K562 (cell line): Measurements from ENCODE around the gene RHOF. TPM values are rescaled to one million over a fixed set of nuclear protein-coding genes. Genes with fewer than 3 reads are reported as not detected.

Experiments used
- ATAC-seq: fragments of 200-7000 bp; cut with Tn5 transposase; 3 replicates; pipeline ENCODE4 v1.9.1; 2020; ENCODE audit warnings: moderate library complexity
- BruUV-seq: library from RNA; stranded (reverse); fragments of 400-500 nt; replicated peaks from 2 replicates; lab custom pipeline; 2021; lab: Mats Ljungman, UMichigan
- CTCF ChIA-PET: fragments of 300-600 bp; formaldehyde crosslinking; extraction: SDS; loops from one replicate; lab custom pipeline; 2021; ENCODE audit warnings: low intra/inter-chr PET ratio; lab: Yijun Ruan, JAX
- POLR2A ChIA-PET: fragments of 300-600, 350-650 bp; sonication (Branson Sonifier 250); formaldehyde crosslinking; extraction: SDS; loops from one replicate; lab custom pipeline; 2021; ENCODE audit warnings: antibody characterized with exemption, inconsistent platforms; lab: Yijun Ruan, JAX
- DNase-seq, 4 experiments: peaks; one replicate each; pipeline versions ENCODE4 v3.0.0 to v3.0.0-alpha.2; 2011 to 2018; ENCODE audit warnings: low spot score in 3 of 4, mixed read lengths in 3 of 4; ENCODE audit errors: extremely low read depth in 1 of 4
- FAIRE-seq: peaks from 2 replicates; lab custom pipeline; 2011; peaks lifted over from hg19 to GRCh38; lab: Jason Lieb, UNC
- H2AFZ ChIP-seq: 2 replicates; pipeline ENCODE4 v1.6.0; 2011; ENCODE audit warnings: low read depth, low read length, control low read depth, inconsistent platforms
- H3K27ac ChIP-seq: fragments of 200-600 bp; 3 replicates; pipeline ENCODE4 v1.8.0; 2011; ENCODE audit warnings: low read depth, mild to moderate bottlenecking, control low read depth, inconsistent platforms, low read length, moderate library complexity, mixed read lengths; ENCODE audit errors: extremely low read depth
- H3K27me3 ChIP-seq, 2 experiments: fragments of 300-600 bp in 1 of 2; 2 replicates in 1 of 2; 3 replicates in 1 of 2; pipeline versions ENCODE4 v1.6.0 to v1.8.0; 2011; ENCODE audit warnings: inconsistent platforms in 2 of 2, low read length in 2 of 2, mild to moderate bottlenecking in 1 of 2, mixed read lengths in 1 of 2, moderate library complexity in 1 of 2; ENCODE audit not compliant: control insufficient read depth in 2 of 2, insufficient read depth in 2 of 2
- H3K36me3 ChIP-seq: fragments of 300-600 bp; 3 replicates; pipeline ENCODE4 v1.8.0; 2011; ENCODE audit warnings: mild to moderate bottlenecking, low read length, inconsistent platforms; ENCODE audit not compliant: control insufficient read depth, insufficient read depth
- H3K4me1 ChIP-seq, 2 experiments: fragments of 200-600 bp in 1 of 2; replicated peaks in 1 of 2; 2 replicates in 1 of 2; 3 replicates in 1 of 2; pipeline versions ENCODE4 v1.5.1 to v1.8.0; 2011; ENCODE audit warnings: inconsistent platforms in 2 of 2, low read length in 2 of 2, mild to moderate bottlenecking in 1 of 2, mixed read lengths in 1 of 2, moderate library complexity in 1 of 2; ENCODE audit not compliant: control insufficient read depth in 2 of 2, insufficient read depth in 2 of 2
- H3K4me2 ChIP-seq: 2 replicates; pipeline ENCODE4 v1.6.1; 2011; ENCODE audit warnings: low read length, control low read depth, inconsistent platforms, mixed read lengths; ENCODE audit not compliant: insufficient read depth
- H3K4me3 ChIP-seq: fragments of 200-600 bp; sonication (generic), shearing (Covaris generic); 2 replicates; pipeline ENCODE4 v1.5.1; 2016; ENCODE audit warnings: control low read depth, inconsistent platforms
- H3K79me2 ChIP-seq: fragments of 200-600 bp; 3 replicates; pipeline ENCODE4 v1.8.0; 2011; ENCODE audit warnings: low read length, inconsistent platforms; ENCODE audit not compliant: control insufficient read depth, insufficient read depth
- H3K9ac ChIP-seq, 2 experiments: 2 replicates each; pipeline versions ENCODE4 v1.6.0 to v1.6.1; 2011; ENCODE audit warnings: low read depth in 2 of 2, low read length in 2 of 2, control low read depth in 1 of 2, inconsistent platforms in 1 of 2, mild to moderate bottlenecking in 1 of 2, mixed read lengths in 1 of 2; ENCODE audit not compliant: insufficient read depth in 1 of 2
- H3K9me1 ChIP-seq: one replicate; pipeline ENCODE4 v1.6.0; 2011; ENCODE audit warnings: inconsistent platforms, mild to moderate bottlenecking, low read length, moderate library complexity; ENCODE audit not compliant: control insufficient read depth, insufficient read depth
- H3K9me3 ChIP-seq: replicated peaks from 2 replicates; pipeline ENCODE4 v1.5.1; 2011; ENCODE audit warnings: low read depth, low read length, inconsistent platforms; ENCODE audit not compliant: control insufficient read depth, insufficient read depth
- H4K20me1 ChIP-seq: replicated peaks from 2 replicates; pipeline ENCODE4 v1.6.1; 2011; ENCODE audit warnings: low read length, inconsistent platforms, mixed read lengths; ENCODE audit not compliant: control insufficient read depth, insufficient read depth
- CBX2 ChIP-seq: fragments of 200-600 bp; sonication (generic); IDR thresholded peaks from one replicate; pipeline ENCODE4 v1.6.1; 2012; ENCODE audit warnings: mild to moderate bottlenecking, low read length, inconsistent platforms; ENCODE audit not compliant: insufficient read depth, poor library complexity, severe bottlenecking
- PHB ChIP-seq: fragments of 250-450 bp; sonication (Bioruptor Pico); IDR thresholded peaks from 2 replicates; pipeline ENCODE4 v1.5.0; 2021
- POLR2A ChIP-seq: fragments of 450-650 bp; conservative IDR thresholded peaks from 2 replicates; pipeline ENCODE4 v1.6.1; 2016
- POLR2G ChIP-seq: fragments of 200-400 bp; formaldehyde crosslinking; IDR thresholded peaks from 2 replicates; pipeline ENCODE4 v1.6.1; 2017; ENCODE audit warnings: low read depth, mild to moderate bottlenecking, antibody characterized with exemption, low read length, moderate library complexity
- RBFOX2 ChIP-seq: fragments of 200-400 bp; formaldehyde crosslinking; IDR thresholded peaks from 2 replicates; pipeline ENCODE4 v1.6.1; 2017; ENCODE audit warnings: low read depth, mild to moderate bottlenecking, low read length, moderate library complexity
- RBM22 ChIP-seq: fragments of 200-400 bp; formaldehyde crosslinking; IDR thresholded peaks from 2 replicates; pipeline ENCODE4 v1.6.1; 2018; ENCODE audit warnings: low read length, low read depth; ENCODE audit not compliant: poor library complexity, severe bottlenecking
- ZNF449 ChIP-seq: fragments of 250-450 bp; sonication (Bioruptor Pico); IDR thresholded peaks from 2 replicates; pipeline ENCODE4 v1.8.0; 2022; ENCODE audit warnings: moderate library complexity, mild to moderate bottlenecking, inconsistent platforms
- WGBS: fragments of 100-300 bp; shearing (Covaris generic); methylation state at CpG from one replicate; pipeline ENCODE4 v1.1.6; 2016; ENCODE audit warnings: low coverage, mixed read lengths; ENCODE audit not compliant: insufficient coverage; ENCODE audit errors: missing lambda C conversion rate; 5-methylcytosine and 5-hydroxymethylcytosine counted together
- in situ Hi-C: fragments of 300-500 bp; cut with MboI; formaldehyde crosslinking; loops from 4 replicates; pipeline ENCODE4 v1.15.0; 2018; ENCODE audit warnings: inconsistent platforms, mixed read lengths
- intact Hi-C: fragments of 100-400 bp; cut with micrococcal nuclease; formaldehyde crosslinking; loops from 2 replicates; pipeline ENCODE4 v1.14.2; 2022
- polyA plus RNA-seq, 8 experiments: library from polyadenylated mRNA; depleted of rRNA in 4 of 8; stranded (reverse) in 5 of 8; unstranded in 3 of 8; fragments of >200 nt; fragmentation: Nextera tagmentation in 2 of 8; fragmentation: Illumina TruSeq in 1 of 8; extraction: Ambion mirVana in 2 of 8; extraction: Trizol in 1 of 8; gene quantifications; 2 replicates each; pipeline versions ENCODE4 v1.2.1 to v1.2.3, GENCODE V29; 2011 to 2014; ENCODE audit warnings: inconsistent platforms in 1 of 8, missing spikeins in 1 of 8
- total RNA-seq, 7 experiments: library from RNA; depleted of rRNA in 6 of 7; stranded (reverse); fragments of >200 nt in 6 of 7; fragmentation: Illumina TruSeq in 2 of 7; extraction: Trizol in 2 of 7; gene quantifications; 2 replicates each; pipeline versions ENCODE4 v1.2.1 to v1.2.3, GENCODE V29; 2011 to 2021; ENCODE audit warnings: low replicate concordance in 1 of 7

The RHOF gene
- total and polyA plus RNA-seq, 9 of the 15 experiments (the other 6 are each of a cell fraction or from before 2014, with no cell fraction given): 0.13 to 10.1 (median 4.0) TPM

GRCh38 chr12:121825041-121825523 lies 31.6 kb upstream of the RHOF start:
- ChIA-PET POLR2A (interaction anchor here (0.7 kb wide), 1 partner anchor 15 kb away, joined by 3 read pairs; no protein-coding TSS in a partner anchor), CTCF (no interaction called here)
- FAIRE-seq: no peak
- Histone ChIP-seq H2AFZ (no peak overlapping the region), H3K27ac (no peak overlapping the region), H4K20me1 (no peaks in the 10 kb centered on the region; the same call in 1 of the 2 replicates), H3K79me2 (no peaks in the 10 kb centered on the region), H3K4me2 (no peak overlapping the region), H3K9me3 (no peaks in the 10 kb centered on the region), H3K27me3 (no peaks in the 10 kb centered on the region), H3K4me3 (no peak overlapping the region), H3K4me1 (peaks cover 0 to 23% of the 10 kb centered on the region in 2 experiments; a peak in 2 of 5 replicates)
- no peak for DNase-seq
- no TSS peak for BruUV-seq
- 98% methylated on average over 16 of the region's 18 CpGs for whole genome bisulfite sequencing
- TF ChIP-seq POLR2A (peak; percentile 39; the same call in 1 of the 2 replicates), POLR2G (peak; percentile 79), ZNF449 (CRISPR knock-in tag) (no peak), PHB (CRISPR knock-in tag) (no peak), RBM22 (peak; percentile 76), CBX2 (no peak), RBFOX2 (peak; percentile 51; the same call in 1 of the 2 replicates)
- TF ChIP-seq, all 486 proteins: peak for 4
- no peak; the same call in 2 of the 3 replicates for ATAC-seq
- H3K9ac ChIP-seq: 0 out of 4 replicates have a peak overlapping the region, but pooled peaks of 1 of the 2 experiments have one; percentile 3
- in situ Hi-C loops (loop anchor here (25.0 kb wide), 1 partner anchor 1562 kb away; the partner anchor contains the start of gene KMT5A), intact Hi-C loops (no loop called here)
- H3K9me1 ChIP-seq: no peaks in the 10 kb centered on the region
- peaks cover 85% of the 10 kb centered on the region for H3K36me3 ChIP-seq
